Measurements from ENCODE around the gene CDC42BPB. TPM values are rescaled to one million over a fixed set of nuclear protein-coding genes. Genes with fewer than 3 reads are reported as not detected.

The CDC42BPB gene
- total RNA-seq, 2 experiments from 2014 or later = 6.6 to 7.6 TPM

- intact Hi-C loops (cut with DNase I, micrococcal nuclease) = no loop called here
- TF ChIP-seq CTCF (IDR thresholded peaks at IDR 0.05) = no peak
Observed at GRCh38 chr14:102942069-102942468, 115.3 kb downstream of the CDC42BPB start.

GRCh38 chr14:102941419-102942011 lies 115.8 kb downstream of the CDC42BPB start:
- H3K4me3 Mint-ChIP-seq = no peak overlapping the region
- Histone ChIP-seq H3K27ac (ENCODE audit: low read depth in 1 of 2, low read length in 2 of 2) (no peak overlapping the region), H3K9me3 (ENCODE audit: control insufficient read depth in 1 of 2, insufficient read depth in 1 of 2, low read length in 2 of 2) (no peaks in the 10 kb centered on the region), H3K36me3 (ENCODE audit: insufficient read depth, low read length) (no peaks in the 10 kb centered on the region), H3K4me3 (ENCODE audit: low read length) (no peak overlapping the region), H3K4me1 (ENCODE audit: insufficient read depth, low read length) (peaks cover 5% of the 10 kb centered on the region), H3K27me3 (ENCODE audit: control insufficient read depth in 1 of 2, insufficient read depth in 2 of 2, low read length in 2 of 2) (no peaks in the 10 kb centered on the region)
- H3K36me3 Mint-ChIP-seq (ENCODE audit: low read depth) = peaks cover 4% of the 10 kb centered on the region
- POLR2A ChIA-PET = no interaction called here
- DNase-seq (no peak), ATAC-seq (ENCODE audit: poor library complexity) (no peak)
- H3K27me3 Mint-ChIP-seq = no peaks in the 10 kb centered on the region
- intact Hi-C loops (cut with DNase I, micrococcal nuclease) = no loop called here
- no peak for TF ChIP-seq CTCF (IDR thresholded peaks at IDR 0.05)
- CTCF ChIA-PET = no interaction called here
- no peaks in the 10 kb centered on the region for H3K9me3 Mint-ChIP-seq
- H3K27ac Mint-ChIP-seq = no peak overlapping the region
- peaks cover 3% of the 10 kb centered on the region for H3K4me1 Mint-ChIP-seq (ENCODE audit: low read depth)

More at GRCh38 chr14:102942069-102942468, 115.3 kb downstream of the CDC42BPB start:
- Histone ChIP-seq H3K27ac (ENCODE audit: low read depth in 1 of 2, low read length in 2 of 2) (no peak overlapping the region), H3K4me1 (ENCODE audit: insufficient read depth, low read length) (peaks cover 11% of the 10 kb centered on the region), H3K4me3 (ENCODE audit: low read length) (no peak overlapping the region), H3K36me3 (ENCODE audit: insufficient read depth, low read length) (no peaks in the 10 kb centered on the region), H3K27me3 (ENCODE audit: control insufficient read depth in 1 of 2, insufficient read depth in 2 of 2, low read length in 2 of 2) (no peaks in the 10 kb centered on the region), H3K9me3 (ENCODE audit: control insufficient read depth in 1 of 2, insufficient read depth in 1 of 2, low read length in 2 of 2) (no peaks in the 10 kb centered on the region)
- Mint-ChIP-seq H3K27me3 (no peaks in the 10 kb centered on the region), H3K9me3 (no peaks in the 10 kb centered on the region), H3K36me3 (ENCODE audit: low read depth) (peaks cover 4% of the 10 kb centered on the region), H3K27ac (no peak overlapping the region), H3K4me1 (ENCODE audit: low read depth) (peaks cover 9% of the 10 kb centered on the region), H3K4me3 (no peak overlapping the region)
- POLR2A ChIA-PET = no interaction called here
- CTCF ChIA-PET = no interaction called here
- no peak for ATAC-seq (ENCODE audit: poor library complexity)
- no peak for DNase-seq

GRCh38 chr14:102940729-102941362 lies 116.5 kb downstream of the CDC42BPB start:
- H3K36me3 Mint-ChIP-seq (ENCODE audit: low read depth) = peaks cover 4% of the 10 kb centered on the region
- ChIA-PET POLR2A (no interaction called here), CTCF (no interaction called here)
- ATAC-seq (ENCODE audit: poor library complexity) (no peak), DNase-seq (no peak)
- no peaks in the 10 kb centered on the region for H3K4me1 Mint-ChIP-seq (ENCODE audit: low read depth)
- no peaks in the 10 kb centered on the region for H3K27me3 Mint-ChIP-seq
- intact Hi-C loops (cut with DNase I, micrococcal nuclease) = no loop called here
- Histone ChIP-seq H3K9me3 (ENCODE audit: control insufficient read depth in 1 of 2, insufficient read depth in 1 of 2, low read length in 2 of 2) (no peaks in the 10 kb centered on the region), H3K27ac (ENCODE audit: low read depth in 1 of 2, low read length in 2 of 2) (no peak overlapping the region), H3K36me3 (ENCODE audit: insufficient read depth, low read length) (no peaks in the 10 kb centered on the region), H3K4me1 (ENCODE audit: insufficient read depth, low read length) (no peaks in the 10 kb centered on the region), H3K4me3 (ENCODE audit: low read length) (no peak overlapping the region), H3K27me3 (ENCODE audit: control insufficient read depth in 1 of 2, insufficient read depth in 2 of 2, low read length in 2 of 2) (no peaks in the 10 kb centered on the region)
- no peak overlapping the region for H3K4me3 Mint-ChIP-seq
- H3K9me3 Mint-ChIP-seq = no peaks in the 10 kb centered on the region
- TF ChIP-seq CTCF (IDR thresholded peaks at IDR 0.05) = no peak
- H3K27ac Mint-ChIP-seq = no peak overlapping the region
